HPDE6-E6E7 (cell line): ENCODE data around the gene TAF1D.

Experiments
- DNase-seq: peaks from one replicate; pipeline ENCODE4 v3.0.0; 2011; ENCODE audit warnings: missing footprints; ENCODE audit errors: extremely low spot score

The TAF1D gene

GRCh38 chr11:93724089-93724488 is 17.2 kb downstream of the TAF1D start:
- no peak for DNase-seq

GRCh38 chr11:93720522-93720921 is 20.8 kb downstream of the TAF1D start:
- no peak for DNase-seq

- DNase-seq = no peak
These were observed 22.0 kb downstream of the TAF1D start for GRCh38 chr11:93719310-93719709.

GRCh38 chr11:93718057-93718563 is 23.2 kb downstream of the TAF1D start:
- DNase-seq = no peak

- no peak for DNase-seq
These were observed 23.8 kb downstream of the TAF1D start for GRCh38 chr11:93717501-93717900.

- DNase-seq = no peak
These were observed 25.4 kb downstream of the TAF1D start for GRCh38 chr11:93715797-93716396.

- DNase-seq = no peak
These were observed 28.6 kb downstream of the TAF1D start for GRCh38 chr11:93712678-93713077.

GRCh38 chr11:93710239-93710638 is 31.1 kb downstream of the TAF1D start:
- no peak for DNase-seq

- DNase-seq = no peak
These were observed 37.1 kb downstream of the TAF1D start for GRCh38 chr11:93704237-93704636.

- no peak for DNase-seq
These were observed 40.5 kb downstream of the TAF1D start for GRCh38 chr11:93700830-93701229.

- no peak for DNase-seq
These were observed 43.7 kb downstream of the TAF1D start for GRCh38 chr11:93697611-93698010.

- no peak for DNase-seq
These were observed 46.7 kb downstream of the TAF1D start for GRCh38 chr11:93694557-93694956.

GRCh38 chr11:93694109-93694508 is 47.2 kb downstream of the TAF1D start:
- DNase-seq = no peak

GRCh38 chr11:93689240-93689639 is 52.1 kb downstream of the TAF1D start:
- no peak for DNase-seq

GRCh38 chr11:93686812-93687211 is 54.5 kb downstream of the TAF1D start:
- DNase-seq = no peak

- DNase-seq = no peak
These were observed 55.1 kb downstream of the TAF1D start for GRCh38 chr11:93686226-93686625.
